HepG2 (cell line): ENCODE results near the gene KIF26B. TPM values are rescaled to one million over a fixed set of nuclear protein-coding genes. Genes with fewer than 3 reads are reported as not detected.

Source experiments
- ATAC-seq: fragments of 200-7000 bp; cut with Tn5 transposase; 3 replicates; pipeline ENCODE4 v1.9.1; 2020; ENCODE audit warnings: mild to moderate bottlenecking, moderate library complexity
- BruUV-seq: library from RNA; stranded (reverse); fragments of 400-500 nt; replicated peaks from 2 replicates; lab custom pipeline; 2021; lab: Mats Ljungman, UMichigan
- CTCF ChIA-PET: fragments of 300-600 bp; formaldehyde crosslinking; extraction: SDS; loops from one replicate; lab custom pipeline; 2021; ENCODE audit warnings: low total read pairs, inconsistent platforms, low intra/inter-chr PET ratio; lab: Yijun Ruan, JAX
- POLR2A ChIA-PET: fragments of 350-600 bp; sonication (Branson Sonifier 250); formaldehyde crosslinking; loops from one replicate; lab custom pipeline; 2020; ENCODE audit warnings: antibody characterized with exemption, inconsistent platforms; lab: Yijun Ruan, JAX
- DNase-seq: peaks from one replicate; pipeline ENCODE4 v3.0.0-alpha.2; 2015; ENCODE audit warnings: low spot score
- FAIRE-seq: peaks from 3 replicates; lab custom pipeline; 2011; peaks lifted over from hg19 to GRCh38; lab: Jason Lieb, UNC
- H2AFZ ChIP-seq: one replicate; pipeline ENCODE4 v1.6.1; 2011; ENCODE audit warnings: low read length, inconsistent platforms
- H3K27ac ChIP-seq: fragments of 300-600 bp; 3 replicates; pipeline ENCODE4 v1.8.0; 2011; ENCODE audit warnings: mixed run types, mild to moderate bottlenecking, mixed read lengths, low read length, inconsistent platforms; ENCODE audit not compliant: insufficient read depth; ENCODE audit errors: extremely low read length
- H3K27me3 ChIP-seq, 2 experiments: fragments of 200-600 bp in 1 of 2; 2 replicates in 1 of 2; 3 replicates in 1 of 2; pipeline versions ENCODE4 v1.6.0 to v1.8.0; 2011; ENCODE audit warnings: low read length in 2 of 2, mild to moderate bottlenecking in 2 of 2, moderate library complexity in 2 of 2, inconsistent platforms in 1 of 2; ENCODE audit not compliant: insufficient read depth in 2 of 2, control insufficient read depth in 1 of 2
- H3K36me3 ChIP-seq, 2 experiments: fragments of 200-600 bp in 1 of 2; replicated peaks in 1 of 2; 2 replicates in 1 of 2; 3 replicates in 1 of 2; pipeline versions ENCODE4 v1.5.1 to v1.8.0; 2011; ENCODE audit warnings: low read length in 2 of 2, inconsistent platforms in 1 of 2; ENCODE audit not compliant: insufficient read depth in 2 of 2, control insufficient read depth in 1 of 2
- H3K4me1 ChIP-seq: 2 replicates; pipeline ENCODE4 v1.5.1; 2012; ENCODE audit warnings: low read length, inconsistent platforms; ENCODE audit not compliant: insufficient read depth
- H3K4me2 ChIP-seq: 2 replicates; pipeline ENCODE4 v1.6.0; 2011; ENCODE audit warnings: low read depth, low read length, inconsistent platforms
- H3K4me3 ChIP-seq, 3 experiments: fragments of 200-600 bp in 1 of 3; sonication (generic), shearing (Covaris generic) in 1 of 3; replicated peaks in 1 of 3; 2 replicates each; pipeline ENCODE4 v1.5.1; 2011 to 2016; ENCODE audit warnings: low read length in 3 of 3, inconsistent platforms in 2 of 3, low read depth in 2 of 3, mild to moderate bottlenecking in 2 of 3, control low read depth in 1 of 3, mixed read lengths in 1 of 3; ENCODE audit not compliant: insufficient read depth in 1 of 3
- H3K79me2 ChIP-seq: one replicate; pipeline ENCODE4 v1.6.1; 2011; ENCODE audit warnings: low read length, inconsistent platforms; ENCODE audit not compliant: insufficient read depth
- H3K9ac ChIP-seq: 2 replicates; pipeline ENCODE4 v1.6.0; 2011; ENCODE audit warnings: mild to moderate bottlenecking, low read depth, low read length, inconsistent platforms; ENCODE audit not compliant: insufficient read depth
- H3K9me3 ChIP-seq: 2 replicates; pipeline ENCODE4 v1.5.1; 2012; ENCODE audit warnings: mild to moderate bottlenecking, low read length
- H4K20me1 ChIP-seq: 2 replicates; pipeline ENCODE4 v1.6.0; 2011; ENCODE audit warnings: inconsistent platforms, mild to moderate bottlenecking, low read length, moderate library complexity; ENCODE audit not compliant: insufficient read depth
- CENPBD1 ChIP-seq: sonication (generic); formaldehyde crosslinking; IDR thresholded peaks from 2 replicates; pipeline ENCODE4 v1.8.0; 2022; ENCODE audit warnings: missing genetic modification reagents, low read depth, mild to moderate bottlenecking, borderline replicate concordance
- CREB1 ChIP-seq, 2 experiments: fragments of 450-650 bp in 1 of 2; IDR thresholded peaks; 2 replicates each; pipeline ENCODE4 v1.6.1; 2016 to 2017; ENCODE audit warnings: control low read depth in 1 of 2, mild to moderate bottlenecking in 1 of 2, missing compliant biosample characterization in 1 of 2, missing genetic modification characterization in 1 of 2
- FOXK1 ChIP-seq: sonication (generic); formaldehyde crosslinking; IDR thresholded peaks from 2 replicates; pipeline ENCODE4 v1.4.0; 2020; ENCODE audit warnings: low read depth, missing genetic modification reagents, borderline replicate concordance
- GATAD1 ChIP-seq: IDR thresholded peaks from 2 replicates; pipeline ENCODE4 v1.6.1; 2016; ENCODE audit warnings: missing genetic modification reagents, missing compliant biosample characterization
- IRX3 ChIP-seq: sonication (generic); formaldehyde crosslinking; IDR thresholded peaks from 2 replicates; pipeline ENCODE4 v1.8.1; 2023; ENCODE audit warnings: mild to moderate bottlenecking, low read depth, missing genetic modification reagents, borderline replicate concordance
- MATR3 ChIP-seq: sonication (generic); formaldehyde crosslinking; IDR thresholded peaks from 2 replicates; pipeline ENCODE4 v1.4.0; 2020; ENCODE audit warnings: missing genetic modification reagents
- PHF21A ChIP-seq: sonication (generic); formaldehyde crosslinking; IDR thresholded peaks from 2 replicates; pipeline ENCODE4 v1.5.0; 2020; ENCODE audit warnings: mild to moderate bottlenecking, missing genetic modification reagents
- TARDBP ChIP-seq: sonication (generic); formaldehyde crosslinking; IDR thresholded peaks from 2 replicates; pipeline ENCODE4 v1.8.0; 2022; ENCODE audit warnings: mild to moderate bottlenecking, missing genetic modification reagents
- TCF7L2 ChIP-seq: IDR thresholded peaks from 2 replicates; pipeline ENCODE4 v1.6.1; 2011; ENCODE audit warnings: mild to moderate bottlenecking, low read depth, low read length, moderate library complexity
- TP53 ChIP-seq: sonication (generic); formaldehyde crosslinking; conservative IDR thresholded peaks from 2 replicates; pipeline ENCODE4 v1.4.0; 2020; ENCODE audit warnings: missing genetic modification reagents
- ZNF530 ChIP-seq: sonication (generic); formaldehyde crosslinking; IDR thresholded peaks from 2 replicates; pipeline ENCODE4 v1.5.0; 2020; ENCODE audit warnings: low read depth, mild to moderate bottlenecking, missing genetic modification reagents
- WGBS: methylation state at CpG from one replicate; pipeline ENCODE4 v1.1.6; 2017; ENCODE audit warnings: low lambda C conversion rate; 5-methylcytosine and 5-hydroxymethylcytosine counted together
- in situ Hi-C: cut with HindIII; loops from 2 replicates; pipeline ENCODE4 v1.10.0; 2017; ENCODE audit warnings: low pct_unique_long_range_greater_than_20kb; ENCODE audit not compliant: extremely low pct_ligation_motif_present
- intact Hi-C: fragments of 100-400 bp; cut with micrococcal nuclease; formaldehyde crosslinking; loops from one replicate; pipeline ENCODE4 v1.10.0; 2022; ENCODE audit not compliant: unreplicated experiment
- polyA plus RNA-seq, 8 experiments: library from polyadenylated mRNA; depleted of rRNA in 3 of 8; stranded (reverse) in 7 of 8; unstranded in 1 of 8; fragments of >200 nt; fragmentation: Illumina TruSeq in 4 of 8; extraction: Trizol in 4 of 8; gene quantifications; 2 replicates each; pipeline versions ENCODE4 v1.2.1 to v1.2.3, GENCODE V29; 2011 to 2016; ENCODE audit warnings: low read depth in 4 of 8, missing spikeins in 1 of 8, mixed read lengths in 1 of 8; ENCODE audit not compliant: insufficient read depth in 1 of 8
- total RNA-seq, 5 experiments: library from RNA; depleted of rRNA; stranded (reverse); fragments of >200 nt; fragmentation: Illumina TruSeq; extraction: Trizol; gene quantifications; 2 replicates each; pipeline ENCODE4 v1.2.3, GENCODE V29; 2016; ENCODE audit warnings: low read depth in 1 of 5

KIF26B gene
- total and polyA plus RNA-seq, 2 of the 13 experiments (the other 11 are each of a cell fraction or from before 2014, with no cell fraction given) = 0.08 to 0.09 TPM

- Histone ChIP-seq H3K27ac (no peak overlapping the region), H3K27me3 (peaks cover 0 to 1% of the 10 kb centered on the region in 2 experiments; a peak in 1 of 5 replicates), H2AFZ (no peak overlapping the region), H3K4me2 (no peak overlapping the region), H3K36me3 (no peaks in the 10 kb centered on the region), H3K4me1 (no peaks in the 10 kb centered on the region), H4K20me1 (no peaks in the 10 kb centered on the region), H3K79me2 (no peaks in the 10 kb centered on the region), H3K9me3 (no peaks in the 10 kb centered on the region), H3K4me3 (no peak overlapping the region), H3K9ac (no peak overlapping the region)
- no peak for FAIRE-seq
- intact Hi-C loops = no loop called here
- BruUV-seq = no TSS peak
- WGBS = 64% methylated on average over 14 of the region's 14 CpGs
- POLR2A ChIA-PET = no interaction called here
- no peak for TF ChIP-seq TCF7L2
- no peak for TF ChIP-seq MATR3 (CRISPR knock-in tag)
- TF ChIP-seq CENPBD1 (CRISPR knock-in tag) = no peak
- no peak for TF ChIP-seq TP53 (CRISPR knock-in tag)
- no peak for TF ChIP-seq FOXK1 (CRISPR knock-in tag)
- no peak for TF ChIP-seq TARDBP (CRISPR knock-in tag)
- no peak for TF ChIP-seq ZNF530
- no peak for TF ChIP-seq PHF21A (CRISPR knock-in tag)
- TF ChIP-seq GATAD1 (CRISPR knock-in tag) = no peak
- no peak for TF ChIP-seq CREB1 (IDR thresholded peaks at IDR 0.05)
- TF ChIP-seq CREB1 (CRISPR knock-in tag; IDR thresholded peaks at IDR 0.05) = no peak
- no peak for TF ChIP-seq IRX3 (CRISPR knock-in tag)
- no peak for ATAC-seq
- CTCF ChIA-PET = no interaction called here
- in situ Hi-C loops = no loop called here
- no peak for DNase-seq
Observed at GRCh38 chr1:245292141-245292540, 137.4 kb downstream of the KIF26B start.
